GM19468 (cell line): ENCODE data around the gene RAB33A.

Experiments used
- ATAC-seq: cut with Tn5 transposase; IDR thresholded peaks from one replicate; pipeline ENCODE4 v1.9.1; 2021; ENCODE audit warnings: mild to moderate bottlenecking, moderate library complexity, moderate number of reproducible peaks; ENCODE audit not compliant: unreplicated experiment; ENCODE audit errors: extremely low read depth

The RAB33A gene

GRCh38 chrX:130170752-130171445, 863 bp upstream of the RAB33A start:
- ATAC-seq = peak; percentile 28

GRCh38 chrX:130172127-130172845, 524 bp downstream of the RAB33A start:
- no peak for ATAC-seq

DNA sequence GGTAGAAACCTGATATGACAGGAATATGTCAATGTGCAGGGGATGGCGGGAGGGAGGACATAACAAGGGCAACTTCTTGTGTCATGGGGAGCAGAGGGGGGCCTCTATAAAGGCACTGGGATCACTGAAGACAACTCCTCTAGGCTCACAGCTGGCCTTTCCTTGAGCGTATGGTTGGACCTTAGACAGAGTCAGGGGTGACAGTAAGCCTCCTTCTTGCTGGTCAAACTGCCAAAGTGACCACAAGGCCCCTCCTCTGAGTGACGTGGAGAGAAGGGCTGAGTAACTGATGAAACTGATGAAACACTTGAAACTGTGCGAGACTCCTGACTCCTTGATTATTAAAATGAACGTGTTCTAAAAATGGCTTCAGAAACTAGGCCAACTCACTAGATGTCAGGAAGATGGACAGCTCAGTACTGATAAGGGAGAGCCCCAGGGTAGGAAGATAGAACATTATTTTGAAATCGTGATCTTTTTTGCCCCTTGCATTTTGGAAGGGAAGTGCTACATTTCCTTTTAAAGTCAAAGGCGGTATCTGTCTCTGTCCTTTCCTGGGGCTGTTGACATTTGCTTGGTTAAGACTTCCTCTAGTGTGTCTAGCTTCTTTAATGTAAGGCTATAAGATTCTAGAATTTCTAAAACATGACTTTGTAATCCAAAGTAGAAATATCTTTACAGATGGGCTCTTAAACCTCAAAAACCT, 1.6 kb downstream of the RAB33A start:
- no peak for ATAC-seq

GRCh38 chrX:130174045-130174704, 2.4 kb downstream of the RAB33A start:
- no peak for ATAC-seq

DNA sequence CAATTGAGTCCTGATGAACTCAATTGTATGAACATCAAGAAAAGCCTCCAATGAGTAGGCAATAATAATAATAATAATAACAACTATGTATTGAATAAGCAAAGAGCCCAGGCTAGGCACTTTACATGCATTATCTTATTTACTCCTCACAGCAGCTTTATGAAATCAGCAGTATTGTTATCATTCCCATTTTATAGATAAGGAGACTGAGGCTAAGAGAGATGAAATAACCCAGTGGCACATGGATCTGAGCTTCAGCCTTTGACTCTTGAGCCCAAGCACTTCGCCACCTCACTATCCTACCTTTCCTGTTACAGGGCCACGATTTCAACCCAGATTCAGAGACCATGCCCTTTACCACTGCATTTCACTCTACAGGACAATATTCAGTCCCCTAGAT, 3.2 kb downstream of the RAB33A start:
- ATAC-seq = no peak

DNA sequence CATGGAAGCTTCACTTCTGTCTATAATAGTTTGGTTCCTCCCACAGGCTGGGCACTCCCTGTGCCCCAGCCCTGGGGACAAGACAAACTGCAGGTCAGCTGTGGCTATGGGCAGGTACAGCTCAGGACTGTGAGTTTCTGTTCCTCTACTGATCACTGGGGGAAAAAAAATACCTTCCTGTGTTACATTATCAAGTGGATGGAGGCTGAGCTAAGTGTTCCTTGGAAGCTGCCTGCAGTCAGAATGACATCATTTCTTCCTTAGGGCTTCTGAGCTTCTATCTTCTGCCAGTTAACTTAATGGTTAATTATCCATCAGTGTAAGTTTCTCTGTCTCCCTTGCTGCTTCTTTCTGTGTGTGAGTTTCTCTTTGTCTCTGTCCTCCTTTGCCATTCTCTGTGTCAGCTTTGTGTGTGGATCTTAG, 4.6 kb downstream of the RAB33A start:
- ATAC-seq = peak; percentile 86

GRCh38 chrX:130176942-130177341, 5.2 kb downstream of the RAB33A start:
- no peak for ATAC-seq

GRCh38 chrX:130179170-130179569, 7.4 kb downstream of the RAB33A start:
- ATAC-seq = no peak

DNA sequence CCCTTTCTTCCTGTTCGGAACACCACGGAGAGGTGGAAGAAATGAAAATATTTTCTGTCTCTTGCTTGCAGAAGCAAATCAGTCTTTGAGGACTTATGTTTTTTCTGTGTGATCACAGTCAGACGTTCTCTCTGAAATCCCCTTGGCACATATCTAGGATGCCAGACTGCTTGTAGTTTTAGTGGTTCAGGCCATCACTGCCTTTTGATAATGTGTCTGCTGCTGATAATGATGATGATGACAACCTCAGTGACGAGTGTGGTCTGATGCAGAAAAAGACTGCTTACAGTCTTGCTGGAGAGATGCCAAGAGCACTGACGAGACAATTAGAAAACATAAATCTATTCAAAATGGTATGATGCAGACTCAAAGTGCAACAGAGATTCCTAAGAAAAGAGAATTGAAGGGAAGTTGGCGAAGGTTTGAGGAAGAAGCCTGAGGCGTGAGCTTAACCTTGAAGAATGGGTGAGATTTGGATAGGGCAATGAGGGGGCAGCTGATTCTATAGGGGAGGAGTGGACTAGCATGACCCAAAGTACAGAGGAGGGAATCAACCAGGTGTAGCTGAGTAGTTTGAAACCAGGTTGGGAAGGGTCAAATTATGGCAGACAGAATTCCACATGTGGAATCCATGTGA, 7.9 kb downstream of the RAB33A start:
- no peak for ATAC-seq

GRCh38 chrX:130184168-130184567, 12.4 kb downstream of the RAB33A start:
- no peak for ATAC-seq

- ATAC-seq = no peak
Measured at GRCh38 chrX:130184857-130185256, 13.1 kb downstream of the RAB33A start.

GRCh38 chrX:130186651-130187050, 14.9 kb downstream of the RAB33A start:
- no peak for ATAC-seq

- ATAC-seq = no peak
Measured at GRCh38 chrX:130190801-130191200, 19.0 kb downstream of the RAB33A start.

GRCh38 chrX:130196466-130196865, 24.7 kb downstream of the RAB33A start:
- ATAC-seq = no peak

DNA sequence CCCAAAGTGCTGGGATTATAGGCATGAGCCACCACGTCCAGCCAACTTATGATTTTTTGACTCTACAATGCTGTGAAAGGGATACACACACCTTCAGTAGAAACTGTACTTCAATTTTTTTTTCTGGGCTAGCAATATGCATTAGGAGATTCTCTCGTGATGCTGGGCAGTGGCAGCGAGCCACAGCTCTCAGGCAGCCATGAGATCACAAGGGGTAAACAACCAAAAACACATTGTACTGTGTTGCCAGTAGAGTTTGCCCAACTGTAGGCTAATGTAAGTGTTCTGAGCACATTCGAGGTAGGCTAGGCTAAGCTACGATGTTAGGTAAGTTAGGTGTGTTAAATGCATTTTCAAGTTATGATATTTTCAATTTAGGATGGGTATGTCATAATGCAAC, 25.7 kb downstream of the RAB33A start:
- no peak for ATAC-seq

- no peak for ATAC-seq
Measured at GRCh38 chrX:130204647-130205046, 32.9 kb downstream of the RAB33A start.

DNA sequence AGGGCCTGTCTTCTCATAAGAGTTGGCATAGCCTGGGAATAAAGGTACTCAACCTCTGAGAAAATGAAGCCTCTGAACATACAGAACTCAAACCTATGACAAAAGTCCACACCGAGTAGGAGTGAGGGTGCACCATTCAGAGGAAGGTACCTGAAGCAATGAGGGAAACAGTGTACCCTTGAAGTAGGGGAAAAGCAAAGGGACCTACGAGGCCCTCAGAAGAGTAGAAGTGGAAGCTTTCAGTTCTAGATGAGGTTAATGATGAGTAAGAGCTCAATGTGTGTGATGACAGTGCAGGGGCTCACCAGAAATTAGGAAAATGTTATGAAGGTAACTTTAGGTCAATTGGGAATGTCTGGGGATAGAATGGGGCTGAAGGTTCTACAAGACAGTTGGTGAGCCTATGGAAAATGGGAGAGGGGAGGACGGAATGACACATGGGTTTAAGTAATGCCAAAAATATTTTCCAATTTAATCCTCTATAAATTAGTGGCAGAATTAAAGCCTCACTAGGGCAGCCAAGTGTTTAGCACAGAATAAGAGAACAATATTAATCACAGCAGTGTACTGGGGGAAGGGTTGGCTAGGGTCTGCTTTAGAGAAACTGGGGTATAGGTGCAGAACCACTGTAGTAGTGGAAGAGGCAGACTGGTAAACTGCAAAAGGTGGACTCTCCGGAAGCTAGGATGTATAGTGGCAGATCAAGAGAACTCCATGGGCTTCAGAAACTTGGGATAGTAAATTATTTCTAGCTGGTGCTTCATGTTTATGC, 39.8 kb downstream of the RAB33A start:
- no peak for ATAC-seq

GRCh38 chrX:130212371-130212770, 40.6 kb downstream of the RAB33A start:
- ATAC-seq = no peak

DNA sequence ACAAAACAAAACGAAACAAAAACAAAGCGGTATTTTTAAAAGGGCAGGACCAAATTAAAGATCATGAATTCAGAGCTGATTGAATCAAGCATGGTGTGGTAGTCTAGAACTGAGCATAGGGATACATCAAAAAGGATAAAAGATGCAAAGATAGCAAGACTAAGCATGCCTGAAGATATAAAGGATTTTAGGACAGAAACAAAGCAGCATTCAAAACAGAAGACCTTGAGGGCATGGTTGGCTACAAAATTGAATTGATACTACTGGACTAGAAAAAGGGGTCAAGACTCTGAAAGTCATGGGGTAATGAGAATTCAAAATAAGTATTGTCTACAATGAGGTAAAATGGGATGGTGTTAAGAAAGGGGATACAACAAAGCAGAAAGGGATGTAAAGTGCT, 41.6 kb downstream of the RAB33A start:
- ATAC-seq = no peak

DNA sequence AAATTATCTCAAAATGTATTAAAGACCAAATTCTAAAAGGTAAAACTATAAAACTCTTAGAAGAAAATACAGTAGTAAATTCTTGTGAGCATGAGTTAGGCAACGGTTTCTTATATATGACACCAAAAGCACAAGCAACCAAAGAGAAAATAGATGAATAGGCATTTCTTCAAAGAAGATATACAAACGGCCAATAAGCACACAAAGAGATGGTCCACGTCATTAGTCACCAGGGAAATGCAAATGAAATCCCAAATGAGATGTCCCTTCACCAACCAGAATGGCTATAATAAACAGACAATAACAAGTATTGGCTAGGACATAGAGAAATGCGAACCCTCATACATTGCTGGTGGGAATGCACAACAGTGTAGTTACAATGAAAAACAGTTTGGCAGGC, 44.6 kb downstream of the RAB33A start:
- ATAC-seq = no peak
